Upper lobe of left lung (tissue), 6 donors: ENCODE results near the gene ATPAF2. TPM values are rescaled to one million over a fixed set of nuclear protein-coding genes. Genes with fewer than 3 reads are reported as not detected.

Experiments
- ATAC-seq, 2 donors: fragments of 200-7000 bp; cut with Tn5 transposase; one replicate each; pipeline ENCODE4 v1.9.1; 2022; ENCODE audit warnings: mild to moderate bottlenecking in 2 of 2, moderate library complexity in 2 of 2; ENCODE audit not compliant: low FRiP score in 2 of 2
- DNase-seq, 2 donors: peaks; one replicate each; pipeline ENCODE4 v3.0.0-alpha.2; 2019 to 2020
- H3K27ac ChIP-seq, 4 donors: fragments of 200-600 bp; sonication (generic); one replicate each; pipeline ENCODE4 v1.5.1; 2016 to 2019
- H3K27me3 ChIP-seq, 4 donors: fragments of 200-600 bp; sonication (generic); one replicate each; pipeline ENCODE4 v1.5.1; 2017 to 2019
- H3K36me3 ChIP-seq, 4 donors: fragments of 200-600 bp; sonication (generic); one replicate each; pipeline ENCODE4 v1.5.1; 2016 to 2019
- H3K4me1 ChIP-seq, 4 donors: fragments of 200-600 bp; sonication (generic); one replicate each; pipeline ENCODE4 v1.5.1; 2018 to 2019
- H3K4me3 ChIP-seq, 4 donors: fragments of 200-600 bp; sonication (generic); one replicate each; pipeline ENCODE4 v1.5.1; 2017 to 2019; ENCODE audit warnings: mild to moderate bottlenecking in 2 of 4, moderate library complexity in 1 of 4
- H3K9me3 ChIP-seq, 4 donors: fragments of 200-600 bp; sonication (generic); one replicate each; pipeline ENCODE4 v1.5.1; 2018 to 2019
- EP300 ChIP-seq, 4 donors: sonication (generic); formaldehyde crosslinking; IDR thresholded peaks; one replicate each; pipeline ENCODE4 v1.5.1; 2017; ENCODE audit warnings: antibody characterized with exemption in 4 of 4, control low read depth in 2 of 4
- POLR2A ChIP-seq, 4 donors: fragments of 450-650 bp; IDR thresholded peaks; one replicate each; pipeline ENCODE4 v1.5.1; 2016 to 2017; ENCODE audit warnings: antibody characterized with exemption in 4 of 4, mild to moderate bottlenecking in 2 of 4
- POLR2AphosphoS5 ChIP-seq, 2 donors: sonication (generic); formaldehyde crosslinking; IDR thresholded peaks; one replicate each; pipeline ENCODE4 v1.5.1; 2017; ENCODE audit warnings: antibody characterized with exemption in 2 of 2
- WGBS, 2 donors: methylation state at CpG; one replicate each; pipeline ENCODE4 v1.1.5; 2017 to 2018; 5-methylcytosine and 5-hydroxymethylcytosine counted together
- total RNA-seq, 6 donors: library from RNA; depleted of rRNA in 4 of 6; stranded (reverse); fragments of >200 nt in 4 of 6; gene quantifications; one replicate each; pipeline versions ENCODE4 v1.1.0 to v1.2.1, GENCODE V29; 2016 to 2021
- TF ChIP-seq, protein P1 (sequence below), 6 experiments: fragments of 450-650 bp in 4 of 6; fragments of 200-600 bp in 2 of 6; sonication (generic) in 2 of 6; IDR thresholded peaks; one replicate each; pipeline ENCODE4 v1.5.1; 2016 to 2019; ENCODE audit warnings: antibody characterized with exemption in 6 of 6
- donor health status: DM: no; HTN: no; CAD: no; lungs with moderate emphysema.
- donor health status: DM: no; HTN: yes; CAD: no; lungs with severe emphysema.

Gene ATPAF2
- total RNA-seq, 6 donors from 2014 or later, result 19.2 to 68.1 (median 30.7) TPM

DNA sequence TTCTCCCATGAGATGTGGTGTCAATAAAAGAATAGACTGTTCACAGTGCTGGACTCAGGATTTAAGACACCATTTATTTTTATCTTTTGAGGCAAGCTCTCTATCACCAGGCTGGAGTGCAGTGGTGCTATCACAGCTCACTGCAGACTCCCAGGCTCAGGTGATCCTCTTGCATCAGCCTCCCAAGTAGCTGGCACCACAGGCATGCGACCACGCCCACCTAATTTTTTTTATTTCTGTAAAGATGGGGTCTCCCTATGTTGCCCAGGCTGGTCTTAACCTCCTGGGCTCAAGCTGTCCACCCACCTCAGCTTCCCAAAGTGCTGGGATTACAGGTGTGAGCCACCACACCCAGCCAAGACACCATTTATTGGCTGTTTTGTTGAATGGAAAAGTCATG, 30.1 kb upstream of the ATPAF2 start:
- no peak overlapping the region for H3K4me3 ChIP-seq
- peaks cover 8 to 24% (median 17%) of the 10 kb centered on the region in 4 donors for H3K36me3 ChIP-seq
- no peak overlapping the region for H3K27ac ChIP-seq
- ATAC-seq (no peak), DNase-seq (no peak)
- TF ChIP-seq POLR2A (IDR thresholded peaks at IDR 0.05), result no peak
- no peak for TF ChIP-seq EP300 (IDR thresholded peaks at IDR 0.05)
- TF ChIP-seq POLR2AphosphoS5 (IDR thresholded peaks at IDR 0.05), result no peak
- TF ChIP-seq, protein P1, sequence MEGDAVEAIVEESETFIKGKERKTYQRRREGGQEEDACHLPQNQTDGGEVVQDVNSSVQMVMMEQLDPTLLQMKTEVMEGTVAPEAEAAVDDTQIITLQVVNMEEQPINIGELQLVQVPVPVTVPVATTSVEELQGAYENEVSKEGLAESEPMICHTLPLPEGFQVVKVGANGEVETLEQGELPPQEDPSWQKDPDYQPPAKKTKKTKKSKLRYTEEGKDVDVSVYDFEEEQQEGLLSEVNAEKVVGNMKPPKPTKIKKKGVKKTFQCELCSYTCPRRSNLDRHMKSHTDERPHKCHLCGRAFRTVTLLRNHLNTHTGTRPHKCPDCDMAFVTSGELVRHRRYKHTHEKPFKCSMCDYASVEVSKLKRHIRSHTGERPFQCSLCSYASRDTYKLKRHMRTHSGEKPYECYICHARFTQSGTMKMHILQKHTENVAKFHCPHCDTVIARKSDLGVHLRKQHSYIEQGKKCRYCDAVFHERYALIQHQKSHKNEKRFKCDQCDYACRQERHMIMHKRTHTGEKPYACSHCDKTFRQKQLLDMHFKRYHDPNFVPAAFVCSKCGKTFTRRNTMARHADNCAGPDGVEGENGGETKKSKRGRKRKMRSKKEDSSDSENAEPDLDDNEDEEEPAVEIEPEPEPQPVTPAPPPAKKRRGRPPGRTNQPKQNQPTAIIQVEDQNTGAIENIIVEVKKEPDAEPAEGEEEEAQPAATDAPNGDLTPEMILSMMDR (IDR thresholded peaks at IDR 0.05), result no peak
- no peaks in the 10 kb centered on the region for H3K9me3 ChIP-seq
- H3K4me1 ChIP-seq, result no peaks in the 10 kb centered on the region
- H3K27me3 ChIP-seq, result no peaks in the 10 kb centered on the region
- WGBS, 2 donors, result 94 to 100% methylated on average over 2 of the region's 2 CpGs

DNA sequence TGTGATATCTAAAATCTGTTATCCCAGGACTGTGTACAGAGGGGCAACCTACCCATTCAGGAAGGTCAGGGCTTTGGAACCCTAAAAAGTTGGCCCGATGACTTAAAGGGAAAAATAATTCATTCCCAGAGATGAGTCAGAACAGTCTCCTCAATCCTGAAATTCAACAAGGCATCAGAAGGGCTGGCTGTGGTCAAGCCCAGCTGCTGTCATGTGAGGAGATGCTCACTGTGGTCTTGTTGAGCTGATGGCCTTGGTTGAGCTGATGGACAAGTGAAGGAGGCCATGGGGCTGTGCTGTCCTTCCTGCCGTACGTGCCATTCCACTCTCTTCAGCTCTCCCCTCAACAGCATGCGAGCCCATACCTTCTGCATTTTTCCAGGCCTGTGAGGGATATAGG, 27.9 kb upstream of the ATPAF2 start:
- Histone ChIP-seq H3K4me1 (no peaks in the 10 kb centered on the region), H3K27me3 (no peaks in the 10 kb centered on the region), H3K9me3 (no peaks in the 10 kb centered on the region), H3K4me3 (no peak overlapping the region), H3K36me3 (peaks cover 12 to 46% (median 22%) of the 10 kb centered on the region in 4 donors), H3K27ac (no peak overlapping the region)
- ATAC-seq, result no peak
- DNase-seq, result no peak
- WGBS, 2 donors, result 93 to 95% methylated on average over 4 of the region's 4 CpGs
- TF ChIP-seq EP300 (IDR thresholded peaks at IDR 0.05), result no peak
- TF ChIP-seq, protein P1 (IDR thresholded peaks at IDR 0.05), result no peak
- TF ChIP-seq POLR2A (IDR thresholded peaks at IDR 0.05), result no peak
- no peak for TF ChIP-seq POLR2AphosphoS5 (IDR thresholded peaks at IDR 0.05)

- no peak for DNase-seq
- TF ChIP-seq POLR2AphosphoS5 (IDR thresholded peaks at IDR 0.05) (no peak), POLR2A (IDR thresholded peaks at IDR 0.05) (no peak), EP300 (IDR thresholded peaks at IDR 0.05) (no peak)
- TF ChIP-seq, protein P1 (IDR thresholded peaks at IDR 0.05), result no peak
- H3K36me3 ChIP-seq, result peaks cover 12 to 59% (median 32%) of the 10 kb centered on the region in 4 donors
- no peaks in the 10 kb centered on the region for H3K9me3 ChIP-seq
- H3K27me3 ChIP-seq, result no peaks in the 10 kb centered on the region
- no peaks in the 10 kb centered on the region for H3K4me1 ChIP-seq
- H3K27ac ChIP-seq, result no peak overlapping the region
- H3K4me3 ChIP-seq, result no peak overlapping the region
- 94 to 96% methylated on average over 10 to 11 of the region's 11 CpGs for WGBS, 2 donors
- no peak for ATAC-seq
Observed at GRCh38 chr17:18065546-18065945, 26.6 kb upstream of the ATPAF2 start.

GRCh38 chr17:18064053-18064452, 25.1 kb upstream of the ATPAF2 start:
- TF ChIP-seq POLR2AphosphoS5 (IDR thresholded peaks at IDR 0.05), result no peak
- TF ChIP-seq, protein P1 (IDR thresholded peaks at IDR 0.05), result no peak
- TF ChIP-seq POLR2A (IDR thresholded peaks at IDR 0.05), result no peak
- TF ChIP-seq EP300 (IDR thresholded peaks at IDR 0.05), result no peak
- no peak overlapping the region for H3K27ac ChIP-seq
- no peaks in the 10 kb centered on the region for H3K27me3 ChIP-seq
- H3K9me3 ChIP-seq, result no peaks in the 10 kb centered on the region
- H3K36me3 ChIP-seq, result peaks cover 18 to 69% (median 41%) of the 10 kb centered on the region in 4 donors
- H3K4me3 ChIP-seq, result no peak overlapping the region
- 73 to 76% methylated on average over 2 of the region's 2 CpGs for WGBS, 2 donors
- H3K4me1 ChIP-seq, result no peaks in the 10 kb centered on the region
- DNase-seq (no peak), ATAC-seq (no peak)

GRCh38 chr17:18059283-18059682, 20.3 kb upstream of the ATPAF2 start:
- Histone ChIP-seq H3K27ac (no peak overlapping the region), H3K9me3 (no peaks in the 10 kb centered on the region), H3K4me1 (no peaks in the 10 kb centered on the region), H3K36me3 (peaks cover 18 to 88% (median 52%) of the 10 kb centered on the region in 4 donors), H3K27me3 (no peaks in the 10 kb centered on the region), H3K4me3 (no peak overlapping the region)
- 63 to 66% methylated on average over 5 of the region's 5 CpGs for WGBS, 2 donors
- TF ChIP-seq EP300 (IDR thresholded peaks at IDR 0.05), result no peak
- no peak for TF ChIP-seq POLR2AphosphoS5 (IDR thresholded peaks at IDR 0.05)
- TF ChIP-seq, protein P1 (IDR thresholded peaks at IDR 0.05), result no peak
- no peak for TF ChIP-seq POLR2A (IDR thresholded peaks at IDR 0.05)
- ATAC-seq (no peak), DNase-seq (no peak)
